ENCODE results near the gene APOBEC2.

Gene APOBEC2

DNA sequence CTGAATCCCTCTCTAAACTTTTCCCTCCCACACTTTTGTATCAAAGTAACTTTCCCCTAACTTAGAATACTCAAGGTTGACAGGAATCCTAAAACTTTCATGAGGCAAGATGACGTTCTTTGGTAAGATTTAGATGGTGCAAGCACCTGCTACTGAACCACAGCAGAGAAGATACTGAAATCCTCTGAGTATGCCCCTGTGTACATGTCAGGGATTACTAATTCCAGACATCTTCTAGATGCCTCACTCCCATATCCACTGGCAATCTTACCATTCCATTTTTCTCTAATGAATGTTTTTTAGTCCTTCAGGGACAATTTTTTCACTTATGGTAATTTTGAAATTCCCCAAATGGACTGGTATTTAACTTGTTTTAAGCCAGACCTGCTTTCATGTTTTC is 9.1 kb downstream of the APOBEC2 start:
- DNase-seq, result no peak

DNA sequence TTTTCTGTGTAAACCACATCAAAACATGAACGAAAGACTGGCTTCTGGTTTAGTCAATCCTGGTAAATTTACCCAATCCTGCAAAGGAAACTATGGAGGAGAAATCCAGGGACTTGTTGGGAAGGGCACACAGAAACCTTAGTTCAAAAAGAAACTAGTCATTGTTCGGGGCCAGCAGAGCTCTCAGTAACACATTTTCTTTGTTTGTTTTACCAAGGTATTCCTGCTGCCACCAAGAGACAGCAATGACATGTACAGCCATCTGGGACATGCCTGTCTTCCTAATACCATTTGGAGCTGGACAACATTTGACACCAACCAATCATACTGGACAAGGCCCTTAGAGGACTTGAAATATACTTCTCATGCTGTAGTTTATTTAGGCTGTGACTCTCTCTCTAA is 10.9 kb downstream of the APOBEC2 start:
- no peak for DNase-seq

DNA sequence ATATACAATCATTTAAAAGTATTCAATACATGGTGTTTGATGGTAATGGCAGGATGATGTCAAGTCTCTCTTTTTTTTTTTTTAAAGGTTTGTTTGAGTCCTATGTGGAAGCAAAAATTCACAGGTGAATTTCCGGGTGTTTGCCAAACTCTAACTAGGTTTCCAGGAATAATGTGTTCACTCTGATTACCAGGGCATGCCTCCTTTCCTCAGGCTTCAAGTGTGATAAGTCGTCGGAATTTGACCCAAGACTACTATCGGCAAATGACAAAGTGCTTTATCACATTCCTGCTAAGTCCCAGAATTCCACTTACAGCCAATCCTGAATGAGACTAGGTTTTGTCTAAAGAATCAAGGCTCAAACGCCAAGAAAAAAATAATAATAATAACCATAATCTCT is 11.8 kb downstream of the APOBEC2 start:
- DNase-seq, result no peak

- no peak for DNase-seq
These were observed 12.6 kb downstream of the APOBEC2 start for GRCh38 chr6:41065550-41066026.

GRCh38 chr6:41066867-41067304 is 13.9 kb downstream of the APOBEC2 start:
- DNase-seq, result peak; percentile 42

DNA sequence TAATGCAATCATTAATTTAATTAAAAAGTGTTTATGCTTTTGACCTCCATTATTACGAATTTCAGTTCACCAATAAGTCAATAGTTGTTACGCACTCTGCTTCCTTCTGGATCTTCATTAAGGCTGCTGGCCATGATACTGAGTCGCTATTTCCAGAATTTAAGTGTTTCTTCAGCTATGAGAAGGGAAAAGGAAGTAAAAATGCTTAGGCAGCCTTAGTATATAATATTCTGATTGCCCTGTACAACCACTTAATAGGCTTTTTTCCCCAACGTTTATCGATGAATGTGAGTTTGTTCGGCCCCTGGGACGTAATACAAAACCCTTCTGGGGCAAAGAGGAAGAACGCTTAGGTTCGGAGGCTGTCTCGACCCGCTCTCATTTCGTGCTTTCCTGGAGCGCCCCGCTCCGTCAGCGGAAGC is 18.5 kb downstream of the APOBEC2 start:
- no peak for DNase-seq

GRCh38 chr6:41071923-41072835 is 19.2 kb downstream of the APOBEC2 start, which contains the start of gene OARD1:
Gene OARD1, minus strand, starts transcription at chr6:41072356. Its CDS starts 722 bp downstream, at chr6:41071634.
- peak; percentile 97 for DNase-seq

DNA sequence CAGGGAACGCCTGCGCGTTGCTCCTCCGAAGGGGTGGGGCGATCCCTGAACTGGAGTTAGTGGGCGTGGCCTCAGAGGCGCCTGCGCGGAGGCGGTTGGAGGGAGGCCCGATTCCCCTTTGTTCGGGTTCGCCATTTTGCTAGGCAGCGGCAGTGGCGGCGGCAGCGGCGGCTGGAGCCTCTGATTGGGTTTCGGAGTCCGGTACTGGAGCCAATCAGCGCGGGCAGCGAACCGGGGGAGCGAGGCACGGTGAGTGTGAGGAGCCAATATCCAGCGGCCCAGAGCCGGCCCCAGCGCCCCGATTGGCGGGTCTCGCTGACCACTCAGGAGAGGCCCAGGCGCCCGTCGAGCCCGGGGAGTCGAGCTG is 19.8 kb downstream of the APOBEC2 start, which contains the start of gene NFYA:
Gene NFYA, plus strand, starts transcription at position 139 of the 367 bp plus-strand sequence. CDS start 6,116 bp downstream, outside the sequence.
- no peak for DNase-seq

DNA sequence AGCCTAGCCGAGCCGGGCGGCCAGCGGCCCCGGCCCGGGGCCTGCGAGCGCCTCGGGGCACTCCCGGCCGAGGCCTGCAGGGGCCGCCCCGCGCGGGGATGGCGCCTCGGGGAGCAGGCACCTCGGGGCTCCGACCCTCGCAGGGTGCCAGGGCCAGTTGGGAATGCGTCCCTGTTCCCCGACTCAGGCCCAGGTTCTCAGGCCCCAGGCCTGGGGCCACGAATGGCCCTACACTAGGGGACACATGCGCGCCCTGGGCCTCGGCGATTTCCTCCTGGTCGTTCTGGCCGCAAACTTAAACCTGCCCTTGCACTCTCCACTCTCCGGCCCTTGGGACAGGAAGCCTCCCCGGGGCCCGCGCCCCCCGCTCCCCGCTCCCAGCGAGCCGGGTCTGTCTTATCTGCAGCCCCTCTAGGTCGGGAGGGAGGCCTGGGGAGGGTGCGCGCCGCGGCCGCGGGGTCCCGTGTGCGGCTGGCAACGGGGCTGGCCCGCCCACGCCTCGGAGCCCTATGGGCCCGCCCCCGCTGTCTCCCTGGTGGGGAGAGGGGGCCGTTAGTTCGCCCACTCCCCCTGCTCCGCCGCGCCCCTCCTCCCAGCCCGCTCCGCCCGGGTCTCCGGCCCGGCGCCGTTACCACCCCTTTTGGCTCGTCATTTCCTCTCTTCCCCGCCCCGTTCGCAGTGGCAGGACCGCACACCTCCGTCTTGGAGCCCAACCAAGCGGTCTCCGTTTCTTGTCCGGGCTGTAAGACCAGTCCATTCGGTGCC is 20.4 kb downstream of the APOBEC2 start:
- DNase-seq, result peak; percentile 45

- no peak for DNase-seq
These were observed 21.1 kb downstream of the APOBEC2 start for GRCh38 chr6:41073968-41074691.

DNA sequence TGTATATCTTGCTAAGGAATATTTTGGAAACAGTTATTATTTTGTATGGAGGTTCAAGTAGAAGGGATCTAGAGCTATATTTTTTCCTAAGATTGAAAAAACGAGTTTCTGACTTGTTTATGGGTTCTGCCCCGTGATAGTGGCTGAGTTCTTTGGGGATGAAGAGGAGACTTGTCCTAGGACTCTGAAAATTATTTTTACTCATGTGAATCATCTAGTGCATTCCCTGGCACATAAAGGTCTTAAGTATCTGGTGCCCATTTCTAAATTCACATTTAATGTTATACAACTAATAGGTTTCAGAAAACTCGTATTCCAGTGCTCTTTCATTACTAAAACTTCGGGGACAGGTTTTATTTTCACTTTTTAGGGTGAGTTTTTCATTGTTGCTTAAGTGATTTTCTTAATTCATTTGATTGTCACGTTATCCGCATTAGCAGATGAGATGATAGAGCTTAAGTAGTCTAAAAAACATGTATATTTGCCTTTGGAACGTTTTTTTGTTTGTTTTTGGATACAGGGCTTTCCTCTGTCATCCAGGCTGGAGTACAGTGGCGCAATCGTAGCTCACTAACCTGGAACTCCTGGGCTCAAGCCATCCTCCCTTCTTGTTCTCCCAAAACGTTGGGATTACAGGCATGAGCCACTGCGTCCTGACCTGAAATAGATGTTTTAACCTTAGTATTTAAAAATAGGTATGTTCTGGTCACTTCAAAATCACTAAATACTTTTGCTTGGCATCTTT is 21.9 kb downstream of the APOBEC2 start:
- DNase-seq, result no peak

GRCh38 chr6:41075651-41076626 is 22.9 kb downstream of the APOBEC2 start:
- no peak for DNase-seq

DNA sequence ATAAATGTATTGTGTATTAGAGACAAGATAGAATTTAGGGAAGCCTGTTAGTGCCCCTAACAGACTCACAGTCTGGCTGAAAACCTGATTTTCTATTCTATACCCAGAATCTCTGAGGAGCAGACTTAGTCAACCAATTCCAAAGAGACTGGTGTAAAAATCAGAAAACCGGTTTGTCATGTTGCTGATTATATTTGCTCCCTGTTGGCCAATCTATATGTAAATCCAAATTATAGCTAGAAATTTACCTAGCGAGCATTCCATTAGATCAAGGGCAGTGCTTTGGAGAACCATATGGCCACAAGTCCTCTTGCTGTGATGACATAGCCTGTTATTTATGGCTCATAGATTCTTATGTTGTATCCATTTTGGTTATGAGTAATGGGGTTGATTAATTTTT is 24.5 kb downstream of the APOBEC2 start:
- DNase-seq, result no peak

- no peak for DNase-seq
These were observed 25.1 kb downstream of the APOBEC2 start for GRCh38 chr6:41078101-41078500.

DNA sequence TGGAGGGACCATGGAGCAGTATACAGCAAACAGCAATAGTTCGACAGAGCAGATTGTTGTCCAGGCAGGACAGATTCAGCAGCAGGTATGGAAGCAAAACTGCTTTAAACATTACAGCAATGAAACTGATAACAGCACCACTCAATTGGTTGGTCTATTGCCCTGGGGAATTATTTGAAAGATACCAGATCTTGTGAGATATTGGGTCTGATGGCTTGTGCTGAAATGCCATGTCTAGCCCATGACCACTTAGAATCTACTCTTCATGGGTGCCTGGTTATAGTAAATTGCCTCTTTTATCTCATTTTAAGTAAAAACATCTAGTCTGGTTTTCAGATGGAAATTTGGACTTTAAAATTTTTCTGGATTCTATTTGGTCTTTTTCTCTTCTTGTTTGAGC is 26.1 kb downstream of the APOBEC2 start:
- no peak for DNase-seq

DNA sequence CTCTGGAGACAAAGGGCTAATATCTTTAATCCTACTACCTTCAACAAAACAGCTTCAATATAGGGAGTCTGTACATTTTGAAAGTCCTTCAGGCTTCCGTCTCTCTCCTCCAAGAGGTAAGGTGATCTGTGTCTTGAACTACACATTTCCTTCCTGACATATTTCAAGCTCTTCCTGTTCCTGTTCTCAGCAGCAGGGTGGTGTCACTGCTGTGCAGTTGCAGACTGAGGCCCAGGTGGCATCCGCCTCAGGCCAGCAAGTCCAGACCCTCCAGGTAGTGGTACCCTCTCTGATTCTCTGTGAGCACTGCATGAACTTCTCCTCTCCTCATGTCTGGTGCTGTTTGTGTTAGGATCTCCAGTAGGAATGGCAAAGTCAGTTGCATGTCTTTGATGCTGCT is 27.6 kb downstream of the APOBEC2 start:
- no peak for DNase-seq

GRCh38 chr6:41083072-41083471 is 30.1 kb downstream of the APOBEC2 start:
- no peak for DNase-seq

- no peak for DNase-seq
These were observed 32.2 kb downstream of the APOBEC2 start for GRCh38 chr6:41085182-41085581.

GRCh38 chr6:41088451-41088850 is 35.4 kb downstream of the APOBEC2 start:
- no peak for DNase-seq

DNA sequence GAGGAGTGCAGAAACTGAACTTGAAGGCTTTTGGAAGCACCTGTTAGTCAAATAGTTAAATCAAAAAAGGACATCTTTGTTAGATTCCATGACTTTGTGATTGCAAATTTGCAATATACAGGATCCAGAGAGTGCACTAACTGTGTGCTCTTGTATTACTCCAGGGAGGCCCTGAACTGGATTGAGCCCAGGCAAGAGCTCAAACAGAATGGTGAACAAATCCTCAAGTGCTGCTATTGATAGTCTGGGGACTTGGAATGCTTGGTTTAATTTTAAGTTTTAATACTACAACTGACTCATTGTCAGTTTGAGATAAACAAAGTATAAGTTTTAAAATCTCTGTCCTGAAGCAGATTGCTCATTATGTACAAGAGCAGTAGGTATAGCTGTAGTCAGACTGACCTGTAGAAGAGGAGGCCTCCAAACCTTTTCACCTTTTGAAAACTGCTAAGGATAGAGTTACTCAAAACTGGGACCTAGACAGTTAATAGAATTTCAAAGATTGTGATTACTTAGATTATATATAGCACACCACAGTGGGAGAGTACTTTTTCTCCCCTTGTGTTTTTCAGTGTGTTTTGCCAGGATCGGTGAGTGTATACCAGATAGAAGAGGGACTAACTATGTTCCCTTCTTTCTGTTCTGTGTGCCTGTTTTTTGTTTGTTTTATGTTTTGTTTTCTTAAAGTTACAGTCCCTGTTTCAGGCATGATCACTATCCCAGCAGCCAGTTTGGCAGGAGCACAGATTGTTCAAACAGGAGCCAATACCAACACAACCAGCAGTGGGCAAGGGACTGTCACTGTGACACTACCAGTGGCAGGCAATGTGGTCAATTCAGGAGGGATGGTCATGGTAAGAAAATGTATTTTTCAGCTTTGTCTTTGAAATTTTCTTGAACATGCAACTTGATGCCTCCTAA is 38.1 kb downstream of the APOBEC2 start:
- DNase-seq, result no peak

Data from SHP77 treated with DMSO at 0.1 percent for 48 hours (cell line).